Measurements from ENCODE around the gene DGKQ.

Gene DGKQ

DNA sequence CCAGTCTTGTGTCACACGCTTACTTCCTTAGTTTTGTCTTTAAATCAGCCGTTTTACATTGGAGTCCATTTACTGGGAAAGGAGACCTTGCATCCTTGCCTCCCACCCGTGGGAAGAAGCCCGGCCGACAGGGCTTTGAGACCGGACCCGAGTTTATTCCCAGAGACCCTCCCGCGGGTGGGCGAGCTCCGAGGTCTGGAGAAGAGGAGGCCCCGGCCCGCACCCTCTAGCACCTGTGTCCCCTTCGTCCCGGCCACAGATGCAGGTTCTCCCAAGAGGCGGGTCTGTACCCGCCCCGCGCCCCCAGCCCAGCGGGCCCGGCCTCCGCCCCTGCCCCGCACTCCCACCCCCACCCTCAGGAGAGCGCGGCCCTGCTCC lies 23.6 kb upstream of the DGKQ start:
- Histone ChIP-seq H3K36me3 (ENCODE audit: control insufficient read depth, insufficient read depth, low read length) (no peaks in the 10 kb centered on the region), H2BK5ac (ENCODE audit: low read length) (no peak overlapping the region), H2BK15ac (replicated peaks; ENCODE audit: low read depth) (no peak overlapping the region), H3K27ac (ENCODE audit: low read depth, low read length) (no peak overlapping the region), H2BK120ac (ENCODE audit: low read depth, low read length) (no peak overlapping the region), H3K18ac (ENCODE audit: low read length) (no peak overlapping the region), H2AK5ac (ENCODE audit: low read length) (no peak overlapping the region), H3K27me3 (ENCODE audit: insufficient read depth, low read length, poor library complexity) (peaks cover 31% of the 10 kb centered on the region), H3K4ac (ENCODE audit: low read depth, low read length) (no peak overlapping the region), H4K8ac (ENCODE audit: low read depth, low read length) (no peak overlapping the region), H3K4me3 (ENCODE audit: low read length) (no peak overlapping the region), H3K4me1 (ENCODE audit: control insufficient read depth, low read depth, low read length) (no peaks in the 10 kb centered on the region), H3K79me1 (ENCODE audit: low read length) (no peaks in the 10 kb centered on the region), H3K79me2 (ENCODE audit: control insufficient read depth, insufficient read depth, low read length) (no peaks in the 10 kb centered on the region), H3K56ac (ENCODE audit: low read length) (no peak overlapping the region), H3K9ac (ENCODE audit: low read length) (no peak overlapping the region), H3K23ac (ENCODE audit: low read length) (no peak overlapping the region), H4K5ac (ENCODE audit: low read length) (no peak overlapping the region), H3K4me2 (ENCODE audit: low read length) (no peak overlapping the region)
- WGBS (ENCODE audit: extremely low coverage, insufficient coverage, low lambda C conversion rate) = no CpG with 5 or more reads among the region's 25 CpGs
- DNase-seq = no peak

DNA sequence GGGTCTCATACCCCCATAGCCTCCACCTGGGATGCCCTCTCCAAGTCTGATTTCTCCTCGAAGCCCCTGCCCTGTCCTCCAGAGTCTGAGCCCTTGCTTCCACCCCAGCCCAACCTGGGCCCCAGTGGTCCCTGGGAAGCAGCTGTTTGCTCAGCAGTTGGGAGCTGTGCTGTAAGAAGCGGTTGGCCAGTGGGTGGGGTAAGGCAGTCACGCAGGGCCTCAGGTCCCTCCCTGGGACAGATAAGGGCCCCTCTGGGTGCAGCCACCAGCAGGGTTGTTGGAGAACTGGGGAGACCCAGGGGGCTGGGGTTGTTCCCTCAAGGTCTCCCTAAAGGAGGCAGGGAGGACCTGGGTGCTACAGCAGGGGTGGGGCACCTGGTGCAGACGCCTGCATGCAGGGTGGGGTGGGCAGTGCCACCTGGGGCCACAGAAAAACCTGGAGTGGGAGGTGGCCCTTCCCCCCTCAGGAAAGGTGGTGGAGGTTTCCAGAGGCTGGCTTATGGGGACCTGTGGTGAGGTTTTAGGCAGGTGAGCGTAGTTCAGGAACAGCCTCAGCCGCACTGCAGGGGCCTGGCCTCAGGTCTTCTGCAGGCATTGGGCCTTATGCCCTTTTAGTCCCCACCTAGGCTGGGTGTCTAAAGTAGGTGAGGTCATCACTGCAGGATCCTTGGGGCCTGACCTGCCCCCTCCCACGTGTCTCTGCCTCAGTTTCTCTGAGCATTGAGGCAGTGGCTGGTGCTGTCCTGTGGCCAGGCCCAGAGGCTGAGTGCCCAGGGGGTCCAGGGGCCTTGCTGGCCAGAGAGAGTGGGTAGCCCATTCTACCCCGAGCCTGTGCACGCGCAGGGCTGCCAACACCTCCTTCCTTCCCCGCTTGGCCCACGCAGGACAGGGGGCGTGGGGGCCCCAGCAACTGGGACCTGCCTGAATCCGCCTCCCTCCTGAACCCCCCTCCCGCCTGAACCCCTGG lies 22.9 kb upstream of the DGKQ start:
- Histone ChIP-seq H3K36me3 (ENCODE audit: control insufficient read depth, insufficient read depth, low read length) (no peaks in the 10 kb centered on the region), H3K4ac (ENCODE audit: low read depth, low read length) (no peak overlapping the region), H4K8ac (ENCODE audit: low read depth, low read length) (no peak overlapping the region), H2AK5ac (ENCODE audit: low read length) (no peak overlapping the region), H3K4me1 (ENCODE audit: control insufficient read depth, low read depth, low read length) (no peaks in the 10 kb centered on the region), H3K4me3 (ENCODE audit: low read length) (no peak overlapping the region), H4K5ac (ENCODE audit: low read length) (no peak overlapping the region), H3K79me2 (ENCODE audit: control insufficient read depth, insufficient read depth, low read length) (no peaks in the 10 kb centered on the region), H3K4me2 (ENCODE audit: low read length) (no peak overlapping the region), H2BK15ac (replicated peaks; ENCODE audit: low read depth) (no peak overlapping the region), H2BK5ac (ENCODE audit: low read length) (no peak overlapping the region), H3K56ac (ENCODE audit: low read length) (no peak overlapping the region), H3K79me1 (ENCODE audit: low read length) (no peaks in the 10 kb centered on the region), H3K23ac (ENCODE audit: low read length) (no peak overlapping the region), H3K27me3 (ENCODE audit: insufficient read depth, low read length, poor library complexity) (peaks cover 24% of the 10 kb centered on the region), H3K18ac (ENCODE audit: low read length) (no peak overlapping the region), H3K9ac (ENCODE audit: low read length) (no peak overlapping the region), H3K27ac (ENCODE audit: low read depth, low read length) (no peak overlapping the region), H2BK120ac (ENCODE audit: low read depth, low read length) (no peak overlapping the region)
- no CpG with 5 or more reads among the region's 15 CpGs for WGBS (ENCODE audit: extremely low coverage, insufficient coverage, low lambda C conversion rate)
- no peak for DNase-seq

DNA sequence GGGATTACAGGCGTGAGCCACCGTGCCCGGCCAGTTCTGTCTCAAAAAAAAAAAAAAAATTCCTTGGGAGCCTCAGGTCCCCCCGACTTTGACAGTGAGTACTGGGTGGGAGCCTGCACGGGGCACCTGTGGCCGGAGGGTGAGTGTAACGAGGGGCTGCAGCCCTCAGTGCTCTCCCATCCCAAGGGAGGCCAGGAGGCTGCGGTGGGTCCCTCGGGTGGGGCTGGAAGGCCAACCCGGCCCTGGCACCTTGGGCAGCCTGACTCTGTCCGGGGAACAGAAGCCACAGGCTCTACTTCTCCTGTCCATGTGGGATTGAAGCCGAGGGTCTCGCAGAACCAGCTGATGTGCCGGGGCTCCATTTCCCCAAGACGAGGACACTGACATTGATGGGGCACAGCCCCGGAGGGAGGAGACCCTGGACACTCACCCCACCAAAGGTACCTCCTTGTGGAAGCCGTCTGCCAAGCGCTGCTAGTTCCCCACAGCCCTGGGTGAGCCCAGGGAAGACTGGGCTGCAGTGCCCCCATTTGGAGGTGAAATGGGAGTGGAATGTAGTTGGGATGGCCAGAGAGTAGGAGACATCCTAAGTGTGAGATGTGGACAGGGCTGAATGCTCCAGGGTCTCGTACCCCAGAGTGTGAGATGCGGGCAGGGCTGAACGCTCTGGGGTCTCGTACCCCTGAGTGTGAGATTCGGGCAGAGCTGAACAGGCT lies 22.1 kb upstream of the DGKQ start:
- H3K4me1 ChIP-seq (ENCODE audit: control insufficient read depth, low read depth, low read length) = no peaks in the 10 kb centered on the region

DNA sequence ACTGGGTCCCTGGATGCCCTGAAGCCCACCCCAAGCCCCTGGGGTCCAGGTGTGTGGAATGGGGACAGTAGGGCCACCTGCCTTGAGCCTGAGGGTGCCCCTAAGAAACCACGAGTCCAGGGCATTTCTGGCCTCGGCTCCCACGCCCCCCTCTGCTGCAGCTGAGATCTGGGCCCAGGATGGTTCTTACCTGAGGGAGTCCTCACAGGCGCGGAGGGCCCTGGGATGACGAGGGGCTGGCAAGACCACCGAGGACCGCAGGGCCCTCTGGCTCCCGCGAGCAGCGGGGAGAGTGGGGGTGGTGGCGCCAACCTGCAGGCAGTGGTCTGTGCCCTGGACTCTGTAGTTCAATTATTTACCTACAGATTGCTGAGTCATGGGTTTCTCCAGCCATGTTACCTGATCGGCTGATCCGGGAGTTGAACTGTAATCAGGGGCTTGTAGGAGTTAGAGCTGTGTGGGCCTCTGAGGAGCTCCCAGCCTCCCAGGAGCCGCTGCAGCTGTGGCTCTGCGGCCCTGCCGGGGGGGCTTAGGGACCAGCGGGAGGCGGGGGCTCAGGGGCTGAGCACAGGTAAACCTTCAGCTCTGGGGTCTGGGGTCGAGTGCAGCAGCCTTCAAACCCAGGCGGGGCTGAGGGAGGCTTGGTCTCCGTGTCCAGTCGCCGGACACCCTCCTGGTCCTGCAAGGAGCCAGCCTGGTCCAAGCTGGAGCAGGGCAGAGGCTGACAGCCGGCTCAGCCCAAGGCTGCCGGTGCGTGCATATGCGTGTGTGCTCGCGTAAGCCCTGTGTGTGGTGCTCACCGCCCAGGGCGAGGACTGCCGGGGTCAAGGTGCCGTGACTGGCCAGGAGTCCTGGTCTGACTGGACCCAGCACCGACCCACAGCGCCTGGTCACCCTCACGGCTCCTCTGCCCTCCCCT lies 20.0 kb upstream of the DGKQ start, which contains the start of gene SLC26A1:
Gene SLC26A1, minus strand, starts transcription at position 294 of the 919 bp plus-strand sequence. CDS start 1,701 bp downstream, outside the sequence.
- Histone ChIP-seq H3K79me1 (ENCODE audit: low read length) (no peaks in the 10 kb centered on the region), H3K18ac (ENCODE audit: low read length) (no peak within 1 kb of the TSS), H3K9ac (ENCODE audit: low read length) (no peak within 1 kb of the TSS), H4K5ac (ENCODE audit: low read length) (no peak within 1 kb of the TSS), H3K36me3 (ENCODE audit: control insufficient read depth, insufficient read depth, low read length) (no peaks in the 10 kb centered on the region), H3K79me2 (ENCODE audit: control insufficient read depth, insufficient read depth, low read length) (no peaks in the 10 kb centered on the region), H3K27me3 (ENCODE audit: insufficient read depth, low read length, poor library complexity) (peaks cover 20% of the 10 kb centered on the region), H2AK5ac (ENCODE audit: low read length) (no peak within 1 kb of the TSS), H2BK15ac (replicated peaks; ENCODE audit: low read depth) (no peak within 1 kb of the TSS), H3K23ac (ENCODE audit: low read length) (no peak within 1 kb of the TSS), H3K4me1 (ENCODE audit: control insufficient read depth, low read depth, low read length) (no peaks in the 10 kb centered on the region), H3K4ac (ENCODE audit: low read depth, low read length) (no peak within 1 kb of the TSS), H2BK5ac (ENCODE audit: low read length) (no peak within 1 kb of the TSS), H2BK120ac (ENCODE audit: low read depth, low read length) (no peak within 1 kb of the TSS), H3K56ac (ENCODE audit: low read length) (no peak within 1 kb of the TSS), H4K8ac (ENCODE audit: low read depth, low read length) (no peak within 1 kb of the TSS), H3K27ac (ENCODE audit: low read depth, low read length) (no peak within 1 kb of the TSS), H3K4me3 (ENCODE audit: low read length) (no peak within 1 kb of the TSS), H3K4me2 (ENCODE audit: low read length) (no peak within 1 kb of the TSS)
- no peak for DNase-seq
- WGBS (ENCODE audit: extremely low coverage, insufficient coverage, low lambda C conversion rate) = no CpG with 5 or more reads among the region's 37 CpGs

More for the DNA sequence above, 22.1 kb upstream of the DGKQ start:
- no peak for DNase-seq
- Histone ChIP-seq H3K9ac (ENCODE audit: low read length) (no peak overlapping the region), H2BK5ac (ENCODE audit: low read length) (no peak overlapping the region), H3K27ac (ENCODE audit: low read depth, low read length) (no peak overlapping the region), H3K79me2 (ENCODE audit: control insufficient read depth, insufficient read depth, low read length) (no peaks in the 10 kb centered on the region), H3K18ac (ENCODE audit: low read length) (no peak overlapping the region), H4K5ac (ENCODE audit: low read length) (no peak overlapping the region), H3K23ac (ENCODE audit: low read length) (no peak overlapping the region), H2AK5ac (ENCODE audit: low read length) (no peak overlapping the region), H3K27me3 (ENCODE audit: insufficient read depth, low read length, poor library complexity) (peaks cover 24% of the 10 kb centered on the region), H2BK120ac (ENCODE audit: low read depth, low read length) (no peak overlapping the region), H3K36me3 (ENCODE audit: control insufficient read depth, insufficient read depth, low read length) (no peaks in the 10 kb centered on the region), H3K79me1 (ENCODE audit: low read length) (no peaks in the 10 kb centered on the region), H3K4ac (ENCODE audit: low read depth, low read length) (no peak overlapping the region), H3K4me3 (ENCODE audit: low read length) (no peak overlapping the region), H3K4me2 (ENCODE audit: low read length) (no peak overlapping the region), H2BK15ac (replicated peaks; ENCODE audit: low read depth) (no peak overlapping the region), H3K56ac (ENCODE audit: low read length) (no peak overlapping the region), H4K8ac (ENCODE audit: low read depth, low read length) (no peak overlapping the region)
- no CpG with 5 or more reads among the region's 23 CpGs for WGBS (ENCODE audit: extremely low coverage, insufficient coverage, low lambda C conversion rate)

DNA sequence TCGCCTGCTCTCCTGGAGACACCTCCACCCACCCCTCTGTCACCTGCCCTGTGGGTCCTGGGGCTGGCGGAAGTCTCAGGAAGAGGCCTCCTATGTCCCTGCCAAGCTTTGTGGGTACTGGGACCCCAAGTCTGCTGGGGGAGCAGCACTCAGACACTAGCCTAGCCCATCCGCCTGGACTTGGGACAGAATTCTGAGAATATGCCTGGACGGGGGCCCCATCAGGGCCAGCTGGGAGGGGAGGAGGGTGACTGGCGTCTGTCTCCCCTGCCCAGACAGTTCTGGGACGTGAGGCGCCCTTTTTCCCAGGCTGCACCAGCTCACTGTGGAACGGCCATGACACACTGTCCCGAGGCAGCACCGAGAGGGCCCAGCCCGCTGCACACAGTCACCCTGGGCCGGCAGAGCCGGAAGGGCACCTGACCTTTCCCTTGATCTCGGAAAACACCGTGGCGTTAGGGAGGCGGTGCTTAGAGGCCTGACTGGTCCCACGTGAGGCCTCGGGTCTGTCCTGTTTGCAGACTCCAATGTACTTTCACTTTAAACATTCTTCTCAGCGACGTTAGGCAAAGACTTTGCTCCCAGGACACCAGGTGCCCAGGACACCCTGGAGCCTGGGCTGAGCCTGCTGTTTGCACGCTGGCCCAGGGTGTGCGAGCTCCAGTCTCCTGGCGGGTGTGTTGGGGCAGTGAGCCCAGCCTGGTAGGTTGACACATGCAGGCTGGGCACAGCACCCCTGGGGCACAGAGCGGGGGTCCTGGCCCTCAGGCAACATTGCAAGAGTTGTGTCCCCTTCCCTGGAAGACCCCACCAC lies 19.1 kb upstream of the DGKQ start:
- H3K4me2 ChIP-seq (ENCODE audit: low read length) = no peak overlapping the region
- no peak overlapping the region for H4K5ac ChIP-seq (ENCODE audit: low read length)
- H3K4ac ChIP-seq (ENCODE audit: low read depth, low read length) = no peak overlapping the region
- H3K18ac ChIP-seq (ENCODE audit: low read length) = no peak overlapping the region
- H2BK5ac ChIP-seq (ENCODE audit: low read length) = no peak overlapping the region
- no peak overlapping the region for H2BK120ac ChIP-seq (ENCODE audit: low read depth, low read length)
- H3K79me1 ChIP-seq (ENCODE audit: low read length) = no peaks in the 10 kb centered on the region
- no CpG with 5 or more reads among the region's 25 CpGs for WGBS (ENCODE audit: extremely low coverage, insufficient coverage, low lambda C conversion rate)
- H3K4me3 ChIP-seq (ENCODE audit: low read length) = no peak overlapping the region
- H3K4me1 ChIP-seq (ENCODE audit: control insufficient read depth, low read depth, low read length) = no peaks in the 10 kb centered on the region
- no peak overlapping the region for H2AK5ac ChIP-seq (ENCODE audit: low read length)
- H2BK15ac ChIP-seq (replicated peaks; ENCODE audit: low read depth) = no peak overlapping the region
- no peaks in the 10 kb centered on the region for H3K36me3 ChIP-seq (ENCODE audit: control insufficient read depth, insufficient read depth, low read length)
- H3K9ac ChIP-seq (ENCODE audit: low read length) = no peak overlapping the region
- DNase-seq = no peak
- peaks cover 11% of the 10 kb centered on the region for H3K27me3 ChIP-seq (ENCODE audit: insufficient read depth, low read length, poor library complexity)
- H3K79me2 ChIP-seq (ENCODE audit: control insufficient read depth, insufficient read depth, low read length) = no peaks in the 10 kb centered on the region
- H3K23ac ChIP-seq (ENCODE audit: low read length) = no peak overlapping the region
- H3K56ac ChIP-seq (ENCODE audit: low read length) = no peak overlapping the region
- no peak overlapping the region for H3K27ac ChIP-seq (ENCODE audit: low read depth, low read length)
- no peak overlapping the region for H4K8ac ChIP-seq (ENCODE audit: low read depth, low read length)

All from mesendoderm (in vitro differentiated cells).